IPS DF 6.9 (cell line): ENCODE results near the gene FAM184A.
"Not testable (repeated sequence)": the region's sequence is repeated elsewhere in the genome, so short reads cannot be mapped to it uniquely, and the experiment has no call there.

Experiments
- DNase-seq: peaks from one replicate; pipeline ENCODE4 v3.0.0-alpha.2; 2013; ENCODE audit warnings: low read depth, low spot score
- H3K27ac ChIP-seq: one replicate; pipeline ENCODE4 v1.5.1; 2013; ENCODE audit warnings: low read length, control low read depth
- H3K27me3 ChIP-seq: 2 replicates; pipeline ENCODE4 v1.6.1; 2013; ENCODE audit warnings: mild to moderate bottlenecking, low read length; ENCODE audit not compliant: control insufficient read depth, insufficient read depth
- H3K36me3 ChIP-seq: 2 replicates; pipeline ENCODE4 v1.6.1; 2013; ENCODE audit warnings: low read length; ENCODE audit not compliant: control insufficient read depth, insufficient read depth
- H3K4me1 ChIP-seq: 2 replicates; pipeline ENCODE4 v1.6.1; 2013; ENCODE audit warnings: low read length; ENCODE audit not compliant: control insufficient read depth, insufficient read depth
- H3K4me3 ChIP-seq: 2 replicates; pipeline ENCODE4 v1.5.1; 2013; ENCODE audit warnings: mild to moderate bottlenecking, low read length
- H3K9me3 ChIP-seq: 2 replicates; pipeline ENCODE4 v1.6.1; 2013; ENCODE audit warnings: low read length, inconsistent platforms; ENCODE audit not compliant: control insufficient read depth, insufficient read depth
- WGBS: extraction: QIAGEN DNeasy Blood & Tissue Kit; methylation state at CpG from one replicate; pipeline ENCODE4 v1.1.7; 2013; ENCODE audit warnings: mixed read lengths, missing lambda C conversion rate; ENCODE audit not compliant: insufficient read length, insufficient coverage; 5-methylcytosine and 5-hydroxymethylcytosine counted together

FAM184A gene

GRCh38 chr6:119097815-119098361, 19.4 kb upstream of the FAM184A start:
- H3K9me3 ChIP-seq, H3K4me3 ChIP-seq, H3K4me1 ChIP-seq, H3K27me3 ChIP-seq, H3K27ac ChIP-seq, H3K36me3 ChIP-seq, DNase-seq: not testable (repeated sequence)
- WGBS: no CpG with 5 or more reads among the region's 9 CpGs

GRCh38 chr6:119096721-119097565, 18.5 kb upstream of the FAM184A start:
- Histone ChIP-seq H3K9me3 (no peaks in the 10 kb centered on the region), H3K27ac (no peak overlapping the region), H3K4me1 (no peaks in the 10 kb centered on the region), H3K36me3 (no peaks in the 10 kb centered on the region), H3K27me3 (no peaks in the 10 kb centered on the region), H3K4me3 (no peak overlapping the region)
- WGBS: no CpG with 5 or more reads among the region's 6 CpGs
- DNase-seq: no peak

GRCh38 chr6:119090256-119090655, 11.8 kb upstream of the FAM184A start:
- DNase-seq: no peak
- H3K9me3 ChIP-seq: no peaks in the 10 kb centered on the region
- no peak overlapping the region for H3K4me3 ChIP-seq
- no peaks in the 10 kb centered on the region for H3K36me3 ChIP-seq
- H3K27me3 ChIP-seq: no peaks in the 10 kb centered on the region
- H3K4me1 ChIP-seq: no peaks in the 10 kb centered on the region
- WGBS: no CpG with 5 or more reads among the region's 2 CpGs
- H3K27ac ChIP-seq: no peak overlapping the region

GRCh38 chr6:119084784-119085183, 6.3 kb upstream of the FAM184A start:
- no peaks in the 10 kb centered on the region for H3K36me3 ChIP-seq
- no CpG with 5 or more reads among the region's 1 CpG for WGBS
- no peaks in the 10 kb centered on the region for H3K4me1 ChIP-seq
- H3K27me3 ChIP-seq: no peaks in the 10 kb centered on the region
- DNase-seq: no peak
- H3K27ac ChIP-seq: no peak overlapping the region
- H3K9me3 ChIP-seq: peaks cover 2% of the 10 kb centered on the region
- H3K4me3 ChIP-seq: no peak overlapping the region

GRCh38 chr6:119083007-119083406, 4.5 kb upstream of the FAM184A start:
- no peaks in the 10 kb centered on the region for H3K4me1 ChIP-seq
- peaks cover 7% of the 10 kb centered on the region; the same call in 1 of the 2 replicates for H3K27me3 ChIP-seq
- no CpG with 5 or more reads among the region's 5 CpGs for WGBS
- H3K9me3 ChIP-seq: peaks cover 2% of the 10 kb centered on the region
- H3K4me3 ChIP-seq: no peak overlapping the region
- H3K27ac ChIP-seq: no peak overlapping the region
- H3K36me3 ChIP-seq: no peaks in the 10 kb centered on the region
- no peak for DNase-seq

DNA sequence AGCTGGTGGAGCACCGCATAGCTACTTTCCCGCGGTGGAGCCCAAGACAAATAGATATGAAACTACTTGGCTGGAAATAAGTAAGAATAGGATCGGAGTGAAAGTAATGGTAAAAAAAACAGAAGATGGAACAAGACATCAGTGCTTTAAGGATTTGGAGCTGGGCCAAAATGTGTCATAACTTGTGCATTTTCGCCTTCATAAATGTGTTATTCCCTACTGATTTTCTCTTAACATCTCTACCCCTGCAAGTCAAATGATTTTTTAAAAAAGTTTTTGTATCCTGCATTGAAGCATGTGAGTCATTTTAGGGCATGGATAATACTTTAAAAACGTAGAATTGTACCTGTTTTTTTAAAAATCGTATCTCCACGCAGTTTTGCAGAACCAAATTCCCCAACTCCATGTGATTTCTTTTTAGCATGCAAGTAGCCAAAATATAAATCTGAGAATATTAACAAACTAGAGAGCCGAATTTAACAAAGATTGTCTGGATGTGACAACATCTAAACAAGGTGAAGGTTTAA, 882 bp upstream of the FAM184A start:
- H3K36me3 ChIP-seq: no peaks in the 10 kb centered on the region
- no peaks in the 10 kb centered on the region for H3K4me1 ChIP-seq
- no CpG with 5 or more reads among the region's 9 CpGs for WGBS
- H3K4me3 ChIP-seq: peak overlapping the region; percentile 46; the same call in 1 of the 2 replicates
- peaks cover 2% of the 10 kb centered on the region for H3K9me3 ChIP-seq
- no peak overlapping the region for H3K27ac ChIP-seq
- peaks cover 7% of the 10 kb centered on the region; the same call in 1 of the 2 replicates for H3K27me3 ChIP-seq
- no peak for DNase-seq

- peaks cover 7% of the 10 kb centered on the region; the same call in 1 of the 2 replicates for H3K27me3 ChIP-seq
- H3K36me3 ChIP-seq: no peaks in the 10 kb centered on the region
- H3K4me3 ChIP-seq: peak overlapping the region; percentile 46; the same call in 1 of the 2 replicates
- no peaks in the 10 kb centered on the region for H3K4me1 ChIP-seq
- no peaks in the 10 kb centered on the region; the same call in 1 of the 2 replicates for H3K9me3 ChIP-seq
- WGBS: no CpG with 5 or more reads among the region's 43 CpGs
- DNase-seq: no peak
- no peak overlapping the region for H3K27ac ChIP-seq
Measured at GRCh38 chr6:119077643-119078375, 655 bp downstream of the FAM184A start.

GRCh38 chr6:119077391-119077642, 1.1 kb downstream of the FAM184A start:
- no peak for DNase-seq
- Histone ChIP-seq H3K27me3 (peaks cover 7% of the 10 kb centered on the region; the same call in 1 of the 2 replicates), H3K4me1 (no peaks in the 10 kb centered on the region), H3K4me3 (no peak overlapping the region), H3K36me3 (no peaks in the 10 kb centered on the region), H3K9me3 (no peaks in the 10 kb centered on the region), H3K27ac (no peak overlapping the region)
- no CpG with 5 or more reads among the region's 3 CpGs for WGBS

- 100% methylated on average over 1 of the region's 7 CpGs for WGBS
Measured at GRCh38 chr6:119076576-119077390, 1.7 kb downstream of the FAM184A start.

GRCh38 chr6:119076173-119076572, 2.3 kb downstream of the FAM184A start:
- WGBS: no CpG with 5 or more reads among the region's 5 CpGs
- DNase-seq: no peak
- Histone ChIP-seq H3K4me1 (no peaks in the 10 kb centered on the region), H3K27ac (no peak overlapping the region), H3K9me3 (no peaks in the 10 kb centered on the region), H3K36me3 (no peaks in the 10 kb centered on the region), H3K27me3 (peaks cover 7% of the 10 kb centered on the region; the same call in 1 of the 2 replicates), H3K4me3 (no peak overlapping the region)

More at GRCh38 chr6:119076576-119077390, 1.7 kb downstream of the FAM184A start:
- Histone ChIP-seq H3K27ac (no peak overlapping the region), H3K27me3 (peaks cover 7% of the 10 kb centered on the region; the same call in 1 of the 2 replicates), H3K4me1 (no peaks in the 10 kb centered on the region), H3K9me3 (no peaks in the 10 kb centered on the region), H3K36me3 (no peaks in the 10 kb centered on the region), H3K4me3 (no peak overlapping the region)
- DNase-seq: no peak
